Non-pigmented ciliary epithelial cell (primary cell): ENCODE measurements around the gene ZBTB22.
"Not testable (repeated sequence)": the region's sequence is repeated elsewhere in the genome, so short reads cannot be mapped to it uniquely, and the experiment has no call there.

Experiments used
- DNase-seq: peaks from one replicate; pipeline ENCODE4 v3.0.0-alpha.2; 2010; ENCODE audit warnings: low read depth

ZBTB22 gene

GRCh38 chr6:33301877-33302276 lies 15.7 kb downstream of the ZBTB22 start:
- no peak for DNase-seq

GRCh38 chr6:33299237-33299944 lies 18.2 kb downstream of the ZBTB22 start:
- no peak for DNase-seq

- no peak for DNase-seq
Observed at GRCh38 chr6:33298773-33299236, 18.7 kb downstream of the ZBTB22 start, which contains the start of gene RGL2. RGL2 (minus strand) TSS chr6:33298942; CDS start chr6:33298610, 332 bp downstream.

GRCh38 chr6:33297956-33298772 lies 19.4 kb downstream of the ZBTB22 start:
- no peak for DNase-seq

GRCh38 chr6:33297406-33297955 lies 20.1 kb downstream of the ZBTB22 start:
- no peak for DNase-seq

- no peak for DNase-seq
Observed at GRCh38 chr6:33296797-33297405, 20.6 kb downstream of the ZBTB22 start.

GRCh38 chr6:33295621-33296369 lies 21.7 kb downstream of the ZBTB22 start:
- DNase-seq = no peak

- no peak for DNase-seq
Observed at GRCh38 chr6:33294086-33294823, 23.3 kb downstream of the ZBTB22 start.

- DNase-seq = no peak
Observed at GRCh38 chr6:33292996-33293682, 24.4 kb downstream of the ZBTB22 start.

GRCh38 chr6:33290459-33290858 lies 27.1 kb downstream of the ZBTB22 start:
- DNase-seq = no peak

GRCh38 chr6:33289784-33290315 lies 27.7 kb downstream of the ZBTB22 start:
- no peak for DNase-seq

GRCh38 chr6:33288921-33289783 lies 28.4 kb downstream of the ZBTB22 start, which contains the start of the genes PFDN6 and WDR46:
PFDN6 (plus strand) TSS chr6:33289601; CDS start chr6:33289857, 256 bp downstream.
WDR46 (minus strand) TSS chr6:33289239; CDS start chr6:33289170, 69 bp downstream.
- no peak for DNase-seq

- DNase-seq = no peak
Observed at GRCh38 chr6:33288141-33288920, 29.2 kb downstream of the ZBTB22 start.

GRCh38 chr6:33286946-33287914 lies 30.3 kb downstream of the ZBTB22 start:
- no peak for DNase-seq

- DNase-seq = not testable (repeated sequence)
Observed at GRCh38 chr6:33285214-33285613, 32.3 kb downstream of the ZBTB22 start.

GRCh38 chr6:33280539-33280938 lies 37.0 kb downstream of the ZBTB22 start:
- DNase-seq = no peak

GRCh38 chr6:33279971-33280511 lies 37.5 kb downstream of the ZBTB22 start:
- DNase-seq = no peak
